ENCODE measurements around the gene PALS2.

DNA sequence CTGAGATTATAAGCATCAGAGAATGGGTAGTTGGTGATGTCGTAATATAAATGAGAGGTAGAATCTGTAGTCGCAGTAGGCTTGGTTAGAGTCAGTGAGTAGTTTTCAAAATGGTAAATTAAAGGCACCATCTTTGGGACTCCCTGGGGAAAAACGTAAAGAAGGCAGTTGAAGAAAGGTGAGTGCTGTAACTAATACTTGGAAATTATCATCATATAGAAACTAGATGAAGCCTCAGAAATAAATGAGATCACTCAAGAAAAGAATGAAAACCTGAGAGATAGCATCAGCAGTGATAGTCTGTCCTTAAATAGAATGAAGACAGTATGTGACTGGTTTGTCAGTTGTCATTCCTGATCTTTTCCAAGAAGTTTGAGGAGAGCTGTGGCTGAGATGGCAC, 23.8 kb downstream of the PALS2 start:
- TF ChIP-seq, protein P1, sequence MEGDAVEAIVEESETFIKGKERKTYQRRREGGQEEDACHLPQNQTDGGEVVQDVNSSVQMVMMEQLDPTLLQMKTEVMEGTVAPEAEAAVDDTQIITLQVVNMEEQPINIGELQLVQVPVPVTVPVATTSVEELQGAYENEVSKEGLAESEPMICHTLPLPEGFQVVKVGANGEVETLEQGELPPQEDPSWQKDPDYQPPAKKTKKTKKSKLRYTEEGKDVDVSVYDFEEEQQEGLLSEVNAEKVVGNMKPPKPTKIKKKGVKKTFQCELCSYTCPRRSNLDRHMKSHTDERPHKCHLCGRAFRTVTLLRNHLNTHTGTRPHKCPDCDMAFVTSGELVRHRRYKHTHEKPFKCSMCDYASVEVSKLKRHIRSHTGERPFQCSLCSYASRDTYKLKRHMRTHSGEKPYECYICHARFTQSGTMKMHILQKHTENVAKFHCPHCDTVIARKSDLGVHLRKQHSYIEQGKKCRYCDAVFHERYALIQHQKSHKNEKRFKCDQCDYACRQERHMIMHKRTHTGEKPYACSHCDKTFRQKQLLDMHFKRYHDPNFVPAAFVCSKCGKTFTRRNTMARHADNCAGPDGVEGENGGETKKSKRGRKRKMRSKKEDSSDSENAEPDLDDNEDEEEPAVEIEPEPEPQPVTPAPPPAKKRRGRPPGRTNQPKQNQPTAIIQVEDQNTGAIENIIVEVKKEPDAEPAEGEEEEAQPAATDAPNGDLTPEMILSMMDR (IDR thresholded peaks at IDR 0.05) = no peak
- TF ChIP-seq POLR2A (IDR thresholded peaks at IDR 0.05) (no peak), POLR2AphosphoS5 (IDR thresholded peaks at IDR 0.05) (no peak)
